ENCODE measurements around the gene ATP5ME. TPM values are rescaled to one million over a fixed set of nuclear protein-coding genes. Genes with fewer than 3 reads are reported as not detected.

ATP5ME gene, protein sequence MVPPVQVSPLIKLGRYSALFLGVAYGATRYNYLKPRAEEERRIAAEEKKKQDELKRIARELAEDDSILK
- 341 to 419 TPM (median 361 TPM) in 5 replicates for total RNA-seq (2022; extraction: Qiagen RNA extraction)

GRCh38 chr4:674172-675035 is at the start of gene ATP5ME, which contains the start of gene MYL5:
Gene ATP5ME (minus strand): TSS chr4:674276. CDS start chr4:674247, 29 bp downstream.
Gene MYL5 (plus strand): TSS chr4:674542. CDS start chr4:678027, 3,485 bp downstream.

GRCh38 chr4:705278-706082 is 31.4 kb upstream of the ATP5ME start, which contains the start of gene PCGF3:
Gene PCGF3 (plus strand): TSS chr4:705832. CDS start chr4:733681, 27,849 bp downstream.

DNA sequence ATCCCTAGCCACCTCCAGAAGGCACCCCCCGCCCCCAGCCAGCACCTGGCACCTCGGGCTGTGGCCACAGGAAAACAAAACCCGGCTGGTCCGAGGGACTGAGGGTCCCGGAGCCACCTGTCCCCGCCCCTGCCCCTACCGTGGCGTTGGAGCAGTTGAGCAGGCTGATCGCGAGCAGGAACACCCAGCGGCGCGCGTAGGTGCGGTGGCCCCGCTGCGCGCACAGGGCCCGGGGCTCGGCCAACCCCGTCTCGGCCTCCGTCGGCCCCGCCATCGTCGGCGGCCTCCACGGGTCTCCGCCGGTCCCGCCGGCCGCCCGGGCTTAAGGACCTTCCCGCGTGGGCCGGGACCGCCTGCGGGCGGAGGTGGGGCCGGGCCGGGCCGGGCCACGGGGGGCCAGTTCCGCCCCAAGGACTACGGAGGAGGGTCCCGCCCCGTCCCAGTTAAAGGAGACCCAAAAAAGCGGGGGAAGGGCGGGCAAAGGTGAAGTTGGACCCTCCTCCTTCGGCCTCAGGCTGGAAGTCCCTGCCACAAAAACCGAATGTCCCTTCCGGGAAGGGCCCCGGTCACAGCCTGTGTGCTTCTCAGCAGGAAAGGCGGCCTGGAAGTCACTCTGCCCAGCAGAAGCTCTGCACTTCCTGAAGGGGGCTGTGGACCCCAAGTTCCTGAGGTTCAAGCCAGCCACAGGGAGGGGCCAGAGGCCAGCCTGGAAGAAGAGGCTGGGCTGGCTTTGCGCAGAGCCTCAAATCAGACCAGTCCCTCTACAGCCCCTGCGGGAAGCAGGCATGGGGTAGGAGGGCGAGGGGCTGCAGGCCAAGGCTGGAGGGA is 15.0 kb upstream of the ATP5ME start, which contains the start of gene SLC49A3:
SLC49A3 (minus strand) TSS at position 298 of the 828 bp plus-strand sequence; CDS start at position 274, 24 bp downstream.

DNA sequence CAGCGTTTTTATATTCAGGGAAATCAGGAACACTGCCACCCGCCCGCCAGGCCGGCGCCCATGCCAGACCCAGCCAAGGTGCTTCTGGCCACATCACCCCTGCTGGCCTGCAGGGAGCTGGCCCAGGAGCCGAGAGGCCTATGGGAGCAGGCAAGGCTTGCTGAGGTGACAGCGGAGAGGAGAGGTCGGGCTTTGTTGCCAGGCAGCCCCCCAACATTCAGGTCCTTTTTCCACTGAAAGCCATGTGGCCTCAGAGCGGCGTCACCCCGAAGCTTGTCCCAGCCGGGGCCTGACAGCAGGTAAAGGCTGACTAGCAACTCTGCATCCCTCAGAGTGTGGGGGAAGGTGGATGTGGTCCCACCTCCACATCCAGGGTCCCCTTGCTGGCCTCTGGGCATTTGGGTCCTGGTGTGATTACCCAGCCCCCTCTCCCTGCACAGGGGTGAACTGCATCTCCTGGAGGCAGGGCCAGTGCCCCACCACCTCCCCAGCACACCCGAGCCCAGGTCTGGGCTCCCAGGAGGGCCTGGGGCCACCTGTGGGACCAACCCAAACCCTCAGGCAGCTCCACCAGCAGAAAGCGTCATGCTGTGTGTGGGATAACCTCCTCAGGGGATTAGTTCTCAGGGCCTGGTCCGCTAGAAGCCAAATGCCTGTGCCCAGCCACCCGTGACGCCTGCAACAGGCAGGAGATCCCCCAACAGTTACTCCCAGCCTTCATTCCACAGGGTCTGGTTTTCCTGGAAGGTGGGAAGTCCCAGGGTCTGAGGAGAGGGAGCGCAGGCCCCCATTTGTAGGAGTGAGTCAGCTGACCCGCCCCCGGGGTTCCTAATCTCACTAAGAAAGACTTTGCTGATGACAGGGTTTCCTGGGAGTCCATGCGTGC is 49.1 kb downstream of the ATP5ME start, which contains the start of gene PDE6B:
PDE6B (plus strand) TSS at position 869 of the 886 bp plus-strand sequence. CDS start 54 bp downstream, outside the sequence.

Other genes with a start within 250 kb of the ATP5ME start
- 12.2 to 20.8 TPM (median 13.2 TPM) in 5 replicates for gene ZNF721, start 175.1 kb downstream of the ATP5ME start, total RNA-seq (2022; extraction: Qiagen RNA extraction)
- 22.9 to 27.2 TPM (median 24.4 TPM) in 5 replicates for gene PIGG, start 175.1 kb downstream of the ATP5ME start, total RNA-seq (2022; extraction: Qiagen RNA extraction)
- gene TMEM271, start 98.0 kb downstream of the ATP5ME start, total RNA-seq (2022; extraction: Qiagen RNA extraction) = not detected in 5 replicates
- gene PDE6B, start 48.7 kb downstream of the ATP5ME start, total RNA-seq (2022; extraction: Qiagen RNA extraction) = not detected in 5 replicates
- gene MYL5, start 266 bp upstream of the ATP5ME start, total RNA-seq (2022; extraction: Qiagen RNA extraction) = 8.3 to 14.6 TPM (median 12.6 TPM) in 5 replicates
- 0.09 to 0.31 TPM (median 0.20 TPM) in 5 replicates for gene SLC49A3, start 14.9 kb upstream of the ATP5ME start, total RNA-seq (2022; extraction: Qiagen RNA extraction)
- 17.0 to 23.8 TPM (median 18.9 TPM) in 5 replicates for gene PCGF3, start 31.6 kb upstream of the ATP5ME start, total RNA-seq (2022; extraction: Qiagen RNA extraction)
- gene CPLX1, start 151.9 kb upstream of the ATP5ME start, total RNA-seq (2022; extraction: Qiagen RNA extraction) = 0.29 to 0.66 TPM (median 0.61 TPM) in 5 replicates

Measured in A549 treated with Hydrocortisone at 1 μM for 4 hours (cell line).